Muscle layer of colon (tissue), 2 donors: ENCODE results near the gene C3orf85.

ENCODE experiments used
- H3K27ac ChIP-seq: one replicate; pipeline ENCODE4 v1.7.0; 2013; ENCODE audit warnings: low read depth, mild to moderate bottlenecking, low read length, moderate library complexity
- H3K27me3 ChIP-seq, 2 donors: one replicate each; pipeline ENCODE4 v1.7.0; 2013; ENCODE audit warnings: low read length in 2 of 2, mild to moderate bottlenecking in 2 of 2; ENCODE audit not compliant: insufficient read depth in 2 of 2, control insufficient read depth in 1 of 2
- H3K36me3 ChIP-seq: one replicate; pipeline ENCODE4 v1.7.0; 2013; ENCODE audit warnings: mild to moderate bottlenecking, low read length; ENCODE audit not compliant: insufficient read depth
- H3K4me1 ChIP-seq: one replicate; pipeline ENCODE4 v1.7.0; 2013; ENCODE audit warnings: mild to moderate bottlenecking, low read length; ENCODE audit not compliant: insufficient read depth
- H3K4me3 ChIP-seq, 2 donors: one replicate each; pipeline ENCODE4 v1.7.0; 2013; ENCODE audit warnings: low read length in 2 of 2, low read depth in 1 of 2, mild to moderate bottlenecking in 1 of 2, moderate library complexity in 1 of 2
- H3K9ac ChIP-seq: one replicate; pipeline ENCODE4 v1.7.0; 2013; ENCODE audit warnings: low read length
- H3K9me3 ChIP-seq: one replicate; pipeline ENCODE4 v1.7.0; 2013; ENCODE audit warnings: mild to moderate bottlenecking, low read length
- donor health status: abdominal sarcoma.
- donor health status: Adenocarcinoma of cecum.

The C3orf85 gene, protein sequence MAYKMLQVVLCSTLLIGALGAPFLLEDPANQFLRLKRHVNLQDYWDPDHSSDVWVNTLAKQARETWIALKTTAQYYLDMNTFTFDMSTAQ

DNA sequence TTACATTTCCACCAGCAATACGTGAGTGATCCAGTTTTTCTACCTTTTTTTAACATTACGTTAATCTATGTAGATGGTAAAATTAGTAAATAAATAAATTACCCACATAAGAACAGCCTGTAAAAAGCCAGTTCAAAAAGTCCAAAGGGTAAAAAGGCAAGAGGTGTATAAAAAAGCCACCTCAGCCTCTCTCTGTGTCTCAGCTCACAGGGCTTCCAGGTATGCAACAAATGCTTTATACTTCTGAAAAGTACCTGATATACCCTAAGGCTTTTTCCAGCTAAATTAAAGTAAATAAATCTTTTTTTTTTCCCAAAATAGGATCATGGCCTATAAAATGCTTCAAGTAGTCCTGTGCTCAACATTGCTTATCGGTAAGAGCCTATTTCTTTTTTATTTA is at the start of gene C3orf85:
Gene C3orf85 (plus strand): TSS at position 197 of the 400 bp plus-strand sequence. CDS start 129 bp downstream, at position 326.
- no peaks in the 10 kb centered on the region for H3K9me3 ChIP-seq
- no peaks in the 10 kb centered on the region for H3K27me3 ChIP-seq
- no peak within 1 kb of the TSS for H3K9ac ChIP-seq
- no peaks in the 10 kb centered on the region for H3K36me3 ChIP-seq
- H3K4me3 ChIP-seq: no peak within 1 kb of the TSS
- no peaks in the 10 kb centered on the region for H3K4me1 ChIP-seq
- H3K27ac ChIP-seq: no peak within 1 kb of the TSS

- Histone ChIP-seq H3K27ac (no peak overlapping the region), H3K4me3 (no peak overlapping the region), H3K27me3 (no peaks in the 10 kb centered on the region), H3K9me3 (no peaks in the 10 kb centered on the region), H3K36me3 (no peaks in the 10 kb centered on the region), H3K4me1 (no peaks in the 10 kb centered on the region), H3K9ac (no peak overlapping the region)
Measured at GRCh38 chr3:109089265-109089664, 47.3 kb upstream of the C3orf85 start.

DNA sequence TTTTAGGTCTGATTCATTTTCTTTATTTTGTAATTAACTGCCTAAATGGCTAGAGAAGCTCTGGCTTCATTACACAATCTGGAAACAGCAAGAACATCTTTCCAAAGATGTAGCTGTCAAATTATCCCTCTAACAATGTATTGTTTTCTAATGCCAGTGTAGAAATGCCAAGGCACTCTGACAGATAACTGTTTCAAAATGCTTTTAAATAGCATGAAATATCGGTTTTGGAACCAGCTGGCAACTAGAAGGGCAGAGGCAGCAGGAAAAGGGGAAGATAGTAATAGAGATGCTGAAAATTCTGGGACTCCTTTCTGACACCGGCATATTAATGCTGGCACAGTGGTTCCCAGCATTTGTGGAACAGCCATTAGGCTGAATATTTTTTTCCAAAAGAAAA is 44.7 kb upstream of the C3orf85 start:
- H3K9me3 ChIP-seq: no peaks in the 10 kb centered on the region
- H3K27ac ChIP-seq: no peak overlapping the region
- H3K4me1 ChIP-seq: no peaks in the 10 kb centered on the region
- no peak overlapping the region for H3K9ac ChIP-seq
- no peaks in the 10 kb centered on the region for H3K27me3 ChIP-seq
- H3K36me3 ChIP-seq: no peaks in the 10 kb centered on the region
- H3K4me3 ChIP-seq: no peak overlapping the region

DNA sequence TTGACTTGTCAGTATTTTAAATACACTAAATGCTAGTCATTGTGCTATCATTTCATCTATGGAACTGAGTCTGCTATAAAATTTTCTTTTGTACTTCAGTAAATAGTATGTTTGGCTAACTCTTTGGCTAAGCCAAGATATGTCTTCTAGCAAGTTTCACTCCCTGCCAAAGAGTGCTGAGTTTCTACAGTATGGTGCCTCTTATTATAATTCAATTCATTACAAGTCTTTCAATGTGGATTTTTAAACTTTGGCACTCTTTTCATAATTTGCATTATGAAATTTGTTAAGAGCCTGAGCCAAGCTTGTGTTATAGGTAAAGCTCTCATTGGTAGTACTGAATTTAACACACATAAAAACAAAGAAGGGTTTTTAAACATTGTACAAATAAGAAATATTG is 43.0 kb upstream of the C3orf85 start:
- Histone ChIP-seq H3K9me3 (no peaks in the 10 kb centered on the region), H3K27ac (no peak overlapping the region), H3K36me3 (no peaks in the 10 kb centered on the region), H3K9ac (no peak overlapping the region), H3K4me3 (no peak overlapping the region), H3K27me3 (no peaks in the 10 kb centered on the region), H3K4me1 (no peaks in the 10 kb centered on the region)

GRCh38 chr3:109095166-109095565 is 41.4 kb upstream of the C3orf85 start:
- Histone ChIP-seq H3K27ac (no peak overlapping the region), H3K27me3 (no peaks in the 10 kb centered on the region), H3K36me3 (no peaks in the 10 kb centered on the region), H3K9ac (no peak overlapping the region), H3K4me3 (no peak overlapping the region), H3K9me3 (no peaks in the 10 kb centered on the region), H3K4me1 (no peaks in the 10 kb centered on the region)

- H3K36me3 ChIP-seq: no peaks in the 10 kb centered on the region
Measured at GRCh38 chr3:109098079-109098644, 38.4 kb upstream of the C3orf85 start.

GRCh38 chr3:109109574-109109973 is 26.9 kb upstream of the C3orf85 start:
- H3K27me3 ChIP-seq: no peaks in the 10 kb centered on the region
- H3K36me3 ChIP-seq: no peaks in the 10 kb centered on the region
- H3K9me3 ChIP-seq: no peaks in the 10 kb centered on the region
- no peak overlapping the region for H3K9ac ChIP-seq
- no peaks in the 10 kb centered on the region for H3K4me1 ChIP-seq
- no peak overlapping the region for H3K27ac ChIP-seq
- no peak overlapping the region for H3K4me3 ChIP-seq

More at GRCh38 chr3:109098079-109098644, 38.4 kb upstream of the C3orf85 start:
- H3K9ac ChIP-seq: no peak overlapping the region
- H3K9me3 ChIP-seq: no peaks in the 10 kb centered on the region
- H3K4me3 ChIP-seq: no peak overlapping the region
- H3K27me3 ChIP-seq: no peaks in the 10 kb centered on the region
- no peaks in the 10 kb centered on the region for H3K4me1 ChIP-seq
- no peak overlapping the region for H3K27ac ChIP-seq

- no peak overlapping the region for H3K4me3 ChIP-seq
- no peaks in the 10 kb centered on the region for H3K36me3 ChIP-seq
- H3K9ac ChIP-seq: no peak overlapping the region
- H3K27ac ChIP-seq: no peak overlapping the region
- no peaks in the 10 kb centered on the region for H3K9me3 ChIP-seq
- no peaks in the 10 kb centered on the region for H3K4me1 ChIP-seq
- no peaks in the 10 kb centered on the region for H3K27me3 ChIP-seq
Measured at GRCh38 chr3:109112946-109113760, 23.4 kb upstream of the C3orf85 start.

DNA sequence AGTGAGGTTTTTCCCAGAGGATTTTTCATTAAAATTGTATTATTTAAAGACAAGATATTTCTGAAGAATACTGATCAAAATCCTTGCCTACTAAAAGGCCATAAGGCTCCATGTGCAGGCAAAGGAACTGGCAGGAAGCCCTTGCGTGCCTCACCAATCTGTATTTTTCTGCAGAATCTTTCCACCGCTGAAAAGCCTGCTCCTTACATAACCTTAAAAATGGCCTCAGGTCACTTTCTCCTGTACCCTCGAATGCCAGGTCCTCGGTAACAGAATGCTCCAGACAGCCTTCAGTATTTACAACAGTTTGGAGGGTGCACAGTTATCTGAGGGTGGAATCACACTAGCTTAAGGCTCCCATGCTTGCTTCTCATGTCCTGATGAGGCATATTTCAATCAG is 21.8 kb upstream of the C3orf85 start:
- Histone ChIP-seq H3K9ac (no peak overlapping the region), H3K36me3 (no peaks in the 10 kb centered on the region), H3K4me3 (no peak overlapping the region), H3K27ac (no peak overlapping the region), H3K4me1 (no peaks in the 10 kb centered on the region), H3K27me3 (no peaks in the 10 kb centered on the region), H3K9me3 (no peaks in the 10 kb centered on the region)

GRCh38 chr3:109115451-109115850 is 21.1 kb upstream of the C3orf85 start:
- Histone ChIP-seq H3K36me3 (no peaks in the 10 kb centered on the region), H3K27ac (no peak overlapping the region), H3K9ac (no peak overlapping the region), H3K4me1 (no peaks in the 10 kb centered on the region), H3K9me3 (no peaks in the 10 kb centered on the region), H3K27me3 (no peaks in the 10 kb centered on the region), H3K4me3 (no peak overlapping the region)

DNA sequence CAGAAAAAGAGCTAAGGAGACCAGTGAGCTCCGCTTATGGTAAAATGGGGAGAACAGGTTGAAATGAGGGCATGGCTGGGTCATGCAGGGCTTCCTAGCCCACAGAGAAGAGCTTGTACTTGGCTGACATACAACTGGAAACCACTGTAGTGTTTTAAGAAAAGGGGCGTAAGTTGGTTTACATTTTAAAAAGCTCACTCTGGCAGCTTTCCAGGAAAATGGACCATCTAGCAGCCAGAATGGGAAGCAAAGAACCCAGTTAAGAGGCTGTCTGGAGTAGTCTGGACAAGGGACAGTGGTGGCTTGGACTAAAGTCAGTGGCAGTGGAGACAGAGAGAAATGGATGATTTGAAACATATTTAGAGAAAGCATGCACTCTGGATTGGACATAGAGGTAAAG is 20.5 kb upstream of the C3orf85 start:
- Histone ChIP-seq H3K9me3 (no peaks in the 10 kb centered on the region), H3K9ac (no peak overlapping the region), H3K27ac (no peak overlapping the region), H3K36me3 (no peaks in the 10 kb centered on the region), H3K4me1 (no peaks in the 10 kb centered on the region), H3K4me3 (no peak overlapping the region), H3K27me3 (no peaks in the 10 kb centered on the region)

DNA sequence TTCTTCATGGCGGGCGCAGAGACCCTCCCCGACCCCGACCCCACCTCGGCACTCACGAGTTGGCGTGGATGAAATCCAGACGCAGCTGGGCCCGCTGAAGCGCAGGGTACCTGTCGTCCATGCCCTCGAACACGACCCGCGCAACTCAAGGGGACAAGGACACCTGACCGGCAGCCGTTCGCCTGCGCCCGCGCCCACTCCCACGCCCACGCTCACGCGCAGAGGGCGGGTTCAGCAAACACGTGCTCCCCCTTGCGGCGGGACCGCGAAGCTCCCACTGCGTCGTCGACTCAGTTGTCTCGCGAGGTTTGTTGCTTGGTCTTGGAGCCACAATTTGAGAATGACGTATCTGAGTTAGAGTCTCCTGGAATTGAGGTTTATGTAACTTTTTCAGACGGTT is 18.6 kb upstream of the C3orf85 start, which contains the start of gene MORC1:
Gene MORC1 (minus strand): TSS at position 196 of the 400 bp plus-strand sequence. CDS start 75 bp downstream, at position 121.
- no peak within 1 kb of the TSS for H3K27ac ChIP-seq

More for the DNA sequence above, 18.6 kb upstream of the C3orf85 start, which contains the start of gene MORC1:
- H3K4me3 ChIP-seq: no peak within 1 kb of the TSS
- H3K27me3 ChIP-seq: no peaks in the 10 kb centered on the region
- H3K4me1 ChIP-seq: no peaks in the 10 kb centered on the region
- H3K36me3 ChIP-seq: no peaks in the 10 kb centered on the region
- H3K9ac ChIP-seq: no peak within 1 kb of the TSS
- no peaks in the 10 kb centered on the region for H3K9me3 ChIP-seq
